Measurements from ENCODE around the gene NDUFAF8. TPM values are rescaled to one million over a fixed set of nuclear protein-coding genes. Genes with fewer than 3 reads are reported as not detected.

The NDUFAF8 gene
- total RNA-seq, 2 experiments from 2014 or later = 129 to 165 TPM

- H3K9me3 ChIP-seq (ENCODE audit: low read length) = no peaks in the 10 kb centered on the region
- H3K4me2 ChIP-seq (ENCODE audit: low read length) = no peak overlapping the region
- CTCF ChIA-PET (ENCODE audit: unreplicated experiment) = no interaction called here
- H3K9me2 ChIP-seq (ENCODE audit: insufficient read depth, low read length) = no peaks in the 10 kb centered on the region
- intact Hi-C loops (cut with micrococcal nuclease; ENCODE audit: unreplicated experiment) = no loop called here
- TF ChIP-seq EZH2phosphoT487 (IDR thresholded peaks at IDR 0.05; ENCODE audit: borderline replicate concordance, low read depth, low read length) = no peak
- TF ChIP-seq, protein P1, sequence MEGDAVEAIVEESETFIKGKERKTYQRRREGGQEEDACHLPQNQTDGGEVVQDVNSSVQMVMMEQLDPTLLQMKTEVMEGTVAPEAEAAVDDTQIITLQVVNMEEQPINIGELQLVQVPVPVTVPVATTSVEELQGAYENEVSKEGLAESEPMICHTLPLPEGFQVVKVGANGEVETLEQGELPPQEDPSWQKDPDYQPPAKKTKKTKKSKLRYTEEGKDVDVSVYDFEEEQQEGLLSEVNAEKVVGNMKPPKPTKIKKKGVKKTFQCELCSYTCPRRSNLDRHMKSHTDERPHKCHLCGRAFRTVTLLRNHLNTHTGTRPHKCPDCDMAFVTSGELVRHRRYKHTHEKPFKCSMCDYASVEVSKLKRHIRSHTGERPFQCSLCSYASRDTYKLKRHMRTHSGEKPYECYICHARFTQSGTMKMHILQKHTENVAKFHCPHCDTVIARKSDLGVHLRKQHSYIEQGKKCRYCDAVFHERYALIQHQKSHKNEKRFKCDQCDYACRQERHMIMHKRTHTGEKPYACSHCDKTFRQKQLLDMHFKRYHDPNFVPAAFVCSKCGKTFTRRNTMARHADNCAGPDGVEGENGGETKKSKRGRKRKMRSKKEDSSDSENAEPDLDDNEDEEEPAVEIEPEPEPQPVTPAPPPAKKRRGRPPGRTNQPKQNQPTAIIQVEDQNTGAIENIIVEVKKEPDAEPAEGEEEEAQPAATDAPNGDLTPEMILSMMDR (conservative IDR thresholded peaks at IDR 0.05; ENCODE audit: low read length) = no peak
- no peak overlapping the region for H2AFZ ChIP-seq (ENCODE audit: low read length)
- H3K4me3 ChIP-seq (ENCODE audit: low read depth, low read length, poor library complexity, severe bottlenecking) = no peak overlapping the region
- DNase-seq (ENCODE audit: low spot score) = no peak
- no TSS peak for BruUV-seq (replicated peaks)
- H3K27ac ChIP-seq (ENCODE audit: low read depth, low read length, poor library complexity, severe bottlenecking) = no peak overlapping the region
- no peaks in the 10 kb centered on the region for H3K4me1 ChIP-seq (ENCODE audit: insufficient read depth, low read length, poor library complexity, severe bottlenecking)
- peaks cover 64% of the 10 kb centered on the region for H3K36me3 ChIP-seq (ENCODE audit: insufficient read depth, low read length)
- H3K79me2 ChIP-seq (ENCODE audit: insufficient read depth, low read depth, low read length) = no peaks in the 10 kb centered on the region
- no peaks in the 10 kb centered on the region for H4K20me1 ChIP-seq (ENCODE audit: insufficient read depth, low read length)
- POLR2A ChIA-PET = no interaction called here
Observed at GRCh38 chr17:81272616-81273015, 33.5 kb downstream of the NDUFAF8 start.

GRCh38 chr17:81273698-81274470 is 34.8 kb downstream of the NDUFAF8 start:
- TF ChIP-seq, protein P1 (conservative IDR thresholded peaks at IDR 0.05; ENCODE audit: low read length) = no peak
- TF ChIP-seq EZH2phosphoT487 (IDR thresholded peaks at IDR 0.05; ENCODE audit: borderline replicate concordance, low read depth, low read length) = no peak
- no peak for DNase-seq (ENCODE audit: low spot score)
- H3K36me3 ChIP-seq (ENCODE audit: insufficient read depth, low read length) = peaks cover 62% of the 10 kb centered on the region
- no peaks in the 10 kb centered on the region for H4K20me1 ChIP-seq (ENCODE audit: insufficient read depth, low read length)
- no peaks in the 10 kb centered on the region for H3K9me2 ChIP-seq (ENCODE audit: insufficient read depth, low read length)
- H3K27ac ChIP-seq (ENCODE audit: low read depth, low read length, poor library complexity, severe bottlenecking) = no peak overlapping the region
- H3K79me2 ChIP-seq (ENCODE audit: insufficient read depth, low read depth, low read length) = no peaks in the 10 kb centered on the region
- H2AFZ ChIP-seq (ENCODE audit: low read length) = no peak overlapping the region
- intact Hi-C loops (cut with micrococcal nuclease; ENCODE audit: unreplicated experiment) = no loop called here
- no TSS peak for BruUV-seq (replicated peaks)
- CTCF ChIA-PET (ENCODE audit: unreplicated experiment) = no interaction called here
- H3K9me3 ChIP-seq (ENCODE audit: low read length) = no peaks in the 10 kb centered on the region
- POLR2A ChIA-PET = no interaction called here
- H3K4me1 ChIP-seq (ENCODE audit: insufficient read depth, low read length, poor library complexity, severe bottlenecking) = no peaks in the 10 kb centered on the region
- H3K4me2 ChIP-seq (ENCODE audit: low read length) = no peak overlapping the region
- H3K4me3 ChIP-seq (ENCODE audit: low read depth, low read length, poor library complexity, severe bottlenecking) = no peak overlapping the region

- H2AFZ ChIP-seq (ENCODE audit: low read length) = no peak overlapping the region
- ChIA-PET POLR2A (no interaction called here), CTCF (ENCODE audit: unreplicated experiment) (no interaction called here)
- TF ChIP-seq, protein P1 (conservative IDR thresholded peaks at IDR 0.05; ENCODE audit: low read length) = no peak
- no peak for TF ChIP-seq EZH2phosphoT487 (IDR thresholded peaks at IDR 0.05; ENCODE audit: borderline replicate concordance, low read depth, low read length)
- H3K4me2 ChIP-seq (ENCODE audit: low read length) = no peak overlapping the region
- no peaks in the 10 kb centered on the region for H3K4me1 ChIP-seq (ENCODE audit: insufficient read depth, low read length, poor library complexity, severe bottlenecking)
- H3K36me3 ChIP-seq (ENCODE audit: insufficient read depth, low read length) = peaks cover 62% of the 10 kb centered on the region
- intact Hi-C loops (cut with micrococcal nuclease; ENCODE audit: unreplicated experiment) = no loop called here
- H3K79me2 ChIP-seq (ENCODE audit: insufficient read depth, low read depth, low read length) = no peaks in the 10 kb centered on the region
- no peaks in the 10 kb centered on the region for H3K9me2 ChIP-seq (ENCODE audit: insufficient read depth, low read length)
- H3K27ac ChIP-seq (ENCODE audit: low read depth, low read length, poor library complexity, severe bottlenecking) = no peak overlapping the region
- no peak overlapping the region for H3K4me3 ChIP-seq (ENCODE audit: low read depth, low read length, poor library complexity, severe bottlenecking)
- BruUV-seq (replicated peaks) = no TSS peak
- no peaks in the 10 kb centered on the region for H3K9me3 ChIP-seq (ENCODE audit: low read length)
- no peak for DNase-seq (ENCODE audit: low spot score)
- no peaks in the 10 kb centered on the region for H4K20me1 ChIP-seq (ENCODE audit: insufficient read depth, low read length)
Observed at GRCh38 chr17:81274471-81274855, 35.3 kb downstream of the NDUFAF8 start.
